ENCODE data around the gene POC1A.

Gene POC1A

GRCh38 chr3:52088445-52089367, 65.5 kb downstream of the POC1A start (continued):
- TF ChIP-seq PRDM2 (tag by site-specific recombination; IDR thresholded peaks at IDR 0.05; ENCODE audit: borderline replicate concordance) = no peak
- TF ChIP-seq, protein P1, sequence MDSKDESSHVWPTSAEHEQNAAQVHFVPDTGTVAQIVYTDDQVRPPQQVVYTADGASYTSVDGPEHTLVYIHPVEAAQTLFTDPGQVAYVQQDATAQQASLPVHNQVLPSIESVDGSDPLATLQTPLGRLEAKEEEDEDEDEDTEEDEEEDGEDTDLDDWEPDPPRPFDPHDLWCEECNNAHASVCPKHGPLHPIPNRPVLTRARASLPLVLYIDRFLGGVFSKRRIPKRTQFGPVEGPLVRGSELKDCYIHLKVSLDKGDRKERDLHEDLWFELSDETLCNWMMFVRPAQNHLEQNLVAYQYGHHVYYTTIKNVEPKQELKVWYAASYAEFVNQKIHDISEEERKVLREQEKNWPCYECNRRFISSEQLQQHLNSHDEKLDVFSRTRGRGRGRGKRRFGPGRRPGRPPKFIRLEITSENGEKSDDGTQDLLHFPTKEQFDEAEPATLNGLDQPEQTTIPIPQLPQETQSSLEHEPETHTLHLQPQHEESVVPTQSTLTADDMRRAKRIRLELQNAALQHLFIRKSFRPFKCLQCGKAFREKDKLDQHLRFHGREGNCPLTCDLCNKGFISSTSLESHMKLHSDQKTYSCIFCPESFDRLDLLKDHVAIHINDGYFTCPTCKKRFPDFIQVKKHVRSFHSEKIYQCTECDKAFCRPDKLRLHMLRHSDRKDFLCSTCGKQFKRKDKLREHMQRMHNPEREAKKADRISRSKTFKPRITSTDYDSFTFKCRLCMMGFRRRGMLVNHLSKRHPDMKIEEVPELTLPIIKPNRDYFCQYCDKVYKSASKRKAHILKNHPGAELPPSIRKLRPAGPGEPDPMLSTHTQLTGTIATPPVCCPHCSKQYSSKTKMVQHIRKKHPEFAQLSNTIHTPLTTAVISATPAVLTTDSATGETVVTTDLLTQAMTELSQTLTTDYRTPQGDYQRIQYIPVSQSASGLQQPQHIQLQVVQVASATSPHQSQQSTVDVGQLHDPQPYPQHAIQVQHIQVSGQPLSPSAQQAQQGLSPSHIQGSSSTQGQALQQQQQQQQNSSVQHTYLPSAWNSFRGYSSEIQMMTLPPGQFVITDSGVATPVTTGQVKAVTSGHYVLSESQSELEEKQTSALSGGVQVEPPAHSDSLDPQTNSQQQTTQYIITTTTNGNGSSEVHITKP (tag by site-specific recombination; IDR thresholded peaks at IDR 0.05) = no peak

- Histone ChIP-seq H3K36me3 (ENCODE audit: control insufficient read depth in 2 of 2, insufficient read depth in 1 of 2, low read length in 2 of 2) (peaks cover 0 to 17% of the 10 kb centered on the region in 2 experiments; a peak in 1 of 3 replicates), H3K9me3 (ENCODE audit: control insufficient read depth, insufficient read depth, low read depth, low read length) (no peaks in the 10 kb centered on the region), H3K27ac (ENCODE audit: extremely low read depth, low read depth, low read length) (no peak overlapping the region), H3K4me3 (ENCODE audit: low read depth, low read length) (no peak overlapping the region), H3K4me1 (ENCODE audit: control insufficient read depth, insufficient read depth, low read length) (no peaks in the 10 kb centered on the region)
- ChIA-PET POLR2A (no interaction called here), CTCF (interaction anchor here (0.8 to 1.4 kb wide), 2 partner anchors 35 to 87 kb away, joined by 5 to 13 read pairs; no protein-coding TSS in a partner anchor)
- TF ChIP-seq KLF9 (tag by site-specific recombination; IDR thresholded peaks at IDR 0.05; ENCODE audit: low read depth) = no peak
Measured at GRCh38 chr3:52087731-52088130, 66.5 kb downstream of the POC1A start.

DNA sequence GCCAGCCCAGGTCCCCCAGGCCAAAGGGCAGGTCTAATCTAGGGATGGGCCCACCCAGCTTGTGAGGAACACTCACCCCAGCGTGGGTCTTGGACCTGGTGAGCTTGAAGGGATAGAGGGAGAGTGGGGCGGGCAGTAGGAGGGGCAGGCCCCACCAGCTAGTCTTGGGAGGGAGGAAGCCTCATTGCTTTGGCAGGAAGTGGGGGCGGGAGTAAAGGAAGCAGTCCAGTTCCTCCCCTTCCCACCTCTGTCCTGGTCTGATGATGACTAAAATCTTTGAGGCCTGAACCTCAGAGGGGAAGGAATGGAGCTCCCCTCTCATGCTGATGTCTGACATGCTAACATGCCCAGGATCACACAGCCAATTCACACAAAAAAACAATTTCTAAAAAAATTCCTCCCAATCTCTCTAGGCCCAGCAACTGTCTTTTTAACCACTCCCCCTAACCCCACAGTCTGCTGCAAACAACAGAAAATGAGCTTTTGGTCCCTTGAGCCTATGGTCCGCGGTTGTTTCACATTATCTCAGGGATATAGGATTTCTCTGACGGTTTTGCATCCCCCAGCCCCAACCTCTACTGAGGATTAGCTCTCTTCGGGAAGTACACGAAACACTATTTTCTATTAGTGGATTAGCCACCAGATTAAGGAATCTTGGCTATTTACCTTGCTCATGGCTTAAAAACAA, 67.1 kb downstream of the POC1A start:
- Histone ChIP-seq H3K4me3 (ENCODE audit: low read depth, low read length) (no peak overlapping the region), H3K4me1 (ENCODE audit: control insufficient read depth, insufficient read depth, low read length) (no peaks in the 10 kb centered on the region), H3K27ac (ENCODE audit: extremely low read depth, low read depth, low read length) (no peak overlapping the region), H3K36me3 (ENCODE audit: control insufficient read depth in 2 of 2, insufficient read depth in 1 of 2, low read length in 2 of 2) (peaks cover 0 to 14% of the 10 kb centered on the region in 2 experiments; a peak in 1 of 3 replicates), H3K9me3 (ENCODE audit: control insufficient read depth, insufficient read depth, low read depth, low read length) (no peaks in the 10 kb centered on the region)
- CTCF ChIA-PET = interaction anchor here (0.5 to 1.4 kb wide), 4 partner anchors 14 to 190 kb away, joined by 3 to 13 read pairs (median 4); no protein-coding TSS in a partner anchor
- POLR2A ChIA-PET = no interaction called here
- no peak for TF ChIP-seq ELK4 (IDR thresholded peaks at IDR 0.05; ENCODE audit: borderline replicate concordance, low read depth, low read length)
- TF ChIP-seq BCL11B (tag by site-specific recombination; IDR thresholded peaks at IDR 0.05; ENCODE audit: low read depth) = no peak
- TF ChIP-seq SP2 (tag by site-specific recombination; IDR thresholded peaks at IDR 0.05) = 0 out of 2 replicates have a peak, but pooled peaks have one; percentile 20
- TF ChIP-seq ZNF426 (tag by site-specific recombination; IDR thresholded peaks at IDR 0.05) = no peak
- TF ChIP-seq KLF16 (tag by site-specific recombination; IDR thresholded peaks at IDR 0.05) = no peak
- TF ChIP-seq, protein P2, sequence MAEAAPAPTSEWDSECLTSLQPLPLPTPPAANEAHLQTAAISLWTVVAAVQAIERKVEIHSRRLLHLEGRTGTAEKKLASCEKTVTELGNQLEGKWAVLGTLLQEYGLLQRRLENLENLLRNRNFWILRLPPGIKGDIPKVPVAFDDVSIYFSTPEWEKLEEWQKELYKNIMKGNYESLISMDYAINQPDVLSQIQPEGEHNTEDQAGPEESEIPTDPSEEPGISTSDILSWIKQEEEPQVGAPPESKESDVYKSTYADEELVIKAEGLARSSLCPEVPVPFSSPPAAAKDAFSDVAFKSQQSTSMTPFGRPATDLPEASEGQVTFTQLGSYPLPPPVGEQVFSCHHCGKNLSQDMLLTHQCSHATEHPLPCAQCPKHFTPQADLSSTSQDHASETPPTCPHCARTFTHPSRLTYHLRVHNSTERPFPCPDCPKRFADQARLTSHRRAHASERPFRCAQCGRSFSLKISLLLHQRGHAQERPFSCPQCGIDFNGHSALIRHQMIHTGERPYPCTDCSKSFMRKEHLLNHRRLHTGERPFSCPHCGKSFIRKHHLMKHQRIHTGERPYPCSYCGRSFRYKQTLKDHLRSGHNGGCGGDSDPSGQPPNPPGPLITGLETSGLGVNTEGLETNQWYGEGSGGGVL (tag by site-specific recombination; IDR thresholded peaks at IDR 0.05) = 0 out of 2 replicates have a peak, but pooled peaks have one; percentile 22
- TF ChIP-seq ZNF416 (tag by site-specific recombination; IDR thresholded peaks at IDR 0.05) = no peak
- no peak for TF ChIP-seq ZNF157 (tag by site-specific recombination; IDR thresholded peaks at IDR 0.05)

Measured in HEK293 (cell line).